Brain pericyte (primary cell): ENCODE measurements around the gene OR10H5.
"Not testable (repeated sequence)": the region's sequence is repeated elsewhere in the genome, so short reads cannot be mapped to it uniquely, and the experiment has no call there.

Experiments
- DNase-seq: peaks from one replicate; pipeline ENCODE4 v3.0.0-alpha.2; 2012; ENCODE audit warnings: low read depth, low spot score

OR10H5 gene, protein sequence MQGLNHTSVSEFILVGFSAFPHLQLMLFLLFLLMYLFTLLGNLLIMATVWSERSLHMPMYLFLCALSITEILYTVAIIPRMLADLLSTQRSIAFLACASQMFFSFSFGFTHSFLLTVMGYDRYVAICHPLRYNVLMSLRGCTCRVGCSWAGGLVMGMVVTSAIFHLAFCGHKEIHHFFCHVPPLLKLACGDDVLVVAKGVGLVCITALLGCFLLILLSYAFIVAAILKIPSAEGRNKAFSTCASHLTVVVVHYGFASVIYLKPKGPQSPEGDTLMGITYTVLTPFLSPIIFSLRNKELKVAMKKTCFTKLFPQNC

DNA sequence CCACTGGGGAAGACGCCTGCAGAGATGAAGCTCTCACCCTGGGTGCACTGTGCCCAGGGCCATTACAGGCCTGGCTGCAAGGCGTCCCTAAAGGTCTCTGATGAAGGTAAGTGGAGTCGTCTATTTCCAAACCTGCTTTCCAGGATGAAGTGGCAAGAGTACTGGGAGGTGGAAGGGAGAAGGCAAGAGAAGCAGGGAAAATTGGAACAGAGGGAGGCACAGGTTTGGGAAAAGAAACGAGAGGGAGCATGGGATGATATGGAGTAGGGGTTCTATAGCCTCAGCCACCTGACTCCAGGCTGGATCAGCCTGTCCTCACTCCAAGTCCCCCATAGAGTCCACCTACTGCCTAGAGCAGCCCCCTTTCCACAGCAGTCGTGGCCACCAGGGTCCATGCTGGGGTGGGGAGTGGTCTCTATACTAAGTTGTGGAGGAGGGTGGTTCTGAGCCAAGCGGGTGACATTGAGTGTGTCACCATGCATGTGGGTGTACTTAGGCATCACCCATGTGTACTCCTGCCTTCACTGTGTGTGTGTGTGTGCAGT lies at the start of gene OR10H5:
OR10H5 (plus strand) TSS at position 51 of the 545 bp plus-strand sequence. CDS start 6,388 bp downstream, outside the sequence.
- no peak for DNase-seq

- no peak for DNase-seq
Measured at GRCh38 chr19:15737722-15738121, 49.7 kb upstream of the OR10H5 start, which contains the start of gene OR10H3. TSS of gene OR10H3 (plus strand) at chr19:15737985. CDS start at chr19:15741393, 3,408 bp downstream.

DNA sequence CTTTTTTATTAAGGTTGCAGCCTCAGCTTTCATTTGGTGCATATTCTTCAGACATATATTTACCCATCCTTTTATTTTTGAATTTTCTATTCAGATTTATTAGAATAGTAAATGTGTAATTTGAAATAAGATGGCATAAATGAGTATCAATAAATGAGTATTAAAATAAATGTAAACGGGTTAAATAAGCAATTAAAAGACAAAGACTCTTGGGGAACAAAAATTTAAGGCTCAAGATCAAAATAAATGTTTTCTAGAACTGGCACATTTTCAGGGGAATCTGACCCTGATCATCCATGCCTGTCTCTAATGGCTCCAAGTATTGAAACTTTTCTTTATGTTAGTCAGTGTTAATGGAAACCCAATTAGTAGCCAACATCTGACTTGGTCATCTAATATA lies 46.7 kb upstream of the OR10H5 start:
- no peak for DNase-seq

DNA sequence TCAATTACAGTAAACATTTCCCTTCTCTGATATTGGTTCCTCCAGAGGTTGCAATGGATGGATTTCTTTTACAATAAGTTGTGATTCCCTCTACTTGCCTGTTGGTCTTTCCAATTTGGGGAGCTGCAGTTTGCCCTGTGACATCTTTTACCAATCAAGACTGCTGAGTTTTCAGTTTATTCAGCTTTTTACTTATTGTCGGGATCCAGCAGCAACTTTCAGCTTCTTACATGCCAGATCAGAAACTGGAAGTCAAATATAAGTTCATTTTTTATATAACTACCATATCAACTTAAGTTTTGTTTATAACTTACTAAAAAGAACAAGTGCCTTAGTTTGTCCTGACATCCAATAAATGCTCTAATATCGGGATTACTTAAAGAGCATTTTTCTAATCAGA lies 39.2 kb upstream of the OR10H5 start:
- no peak for DNase-seq

DNA sequence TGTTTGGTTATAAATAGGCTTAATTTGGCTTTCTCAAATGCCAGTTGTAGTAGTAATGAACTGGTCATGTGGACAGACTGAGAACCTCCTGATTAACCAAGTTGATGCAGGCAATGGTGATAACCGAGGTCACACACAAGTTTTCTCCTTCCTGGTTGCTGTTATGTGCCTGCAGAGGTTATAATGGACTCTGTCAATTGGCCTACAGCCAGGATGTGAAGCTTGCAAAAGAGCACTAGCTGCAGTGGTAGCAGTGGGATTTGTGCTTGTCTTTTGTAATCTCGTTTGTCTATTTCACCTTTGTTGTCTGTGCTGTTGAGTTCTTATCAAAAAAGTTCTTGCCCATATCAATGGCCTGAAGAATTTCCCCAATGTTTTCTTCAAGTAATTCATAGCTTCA lies 29.1 kb upstream of the OR10H5 start:
- no peak for DNase-seq

DNA sequence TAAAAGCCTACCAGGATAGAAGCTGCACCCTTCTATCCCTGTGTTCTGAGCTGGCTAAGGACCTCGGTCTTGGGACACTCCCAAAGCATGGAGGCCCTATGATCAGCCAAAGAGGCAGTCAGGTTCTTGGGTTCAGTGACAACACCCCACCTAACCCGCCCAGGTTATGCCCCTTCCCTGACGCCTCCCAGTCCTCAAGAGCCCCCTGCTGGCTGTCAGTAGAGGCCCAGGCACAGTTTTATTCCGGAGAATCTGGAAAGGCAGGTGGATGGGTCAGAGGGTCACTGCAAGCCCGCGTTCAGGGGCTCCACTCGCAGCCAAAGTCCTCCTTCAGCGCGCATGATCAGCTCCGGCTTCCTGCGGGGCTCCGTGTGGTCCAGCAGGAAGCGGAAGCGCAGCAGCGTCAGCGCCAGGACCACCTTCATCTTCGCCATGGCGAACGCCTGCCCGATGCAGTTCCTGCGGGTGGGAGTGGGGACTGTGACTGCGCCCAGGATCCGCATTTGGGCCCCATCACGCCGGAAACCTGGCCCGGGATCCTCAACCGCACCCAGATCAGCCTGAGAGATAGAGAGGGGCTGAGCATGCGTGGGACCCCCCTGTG lies 27.4 kb upstream of the OR10H5 start:
- no peak for DNase-seq

DNA sequence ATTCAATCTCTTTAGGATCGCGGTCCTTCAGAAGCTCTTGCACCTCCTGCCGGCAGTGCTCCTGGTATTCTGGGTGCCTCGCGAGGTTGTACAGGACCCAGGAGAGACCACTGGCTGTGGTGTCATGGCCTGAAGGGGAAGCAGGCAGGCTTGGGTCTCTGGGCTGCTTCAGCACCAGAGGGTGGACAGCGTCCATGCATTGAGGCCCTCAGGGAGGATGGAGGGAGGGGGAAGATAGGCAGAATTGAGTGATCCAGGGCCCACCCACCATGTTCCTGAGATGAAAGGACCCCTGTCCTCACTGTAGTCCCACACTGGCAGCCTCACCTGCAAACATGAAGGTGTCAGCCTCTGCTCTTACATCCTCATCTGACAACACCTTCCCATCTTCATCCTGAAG lies 17.9 kb upstream of the OR10H5 start:
- DNase-seq: no peak

DNA sequence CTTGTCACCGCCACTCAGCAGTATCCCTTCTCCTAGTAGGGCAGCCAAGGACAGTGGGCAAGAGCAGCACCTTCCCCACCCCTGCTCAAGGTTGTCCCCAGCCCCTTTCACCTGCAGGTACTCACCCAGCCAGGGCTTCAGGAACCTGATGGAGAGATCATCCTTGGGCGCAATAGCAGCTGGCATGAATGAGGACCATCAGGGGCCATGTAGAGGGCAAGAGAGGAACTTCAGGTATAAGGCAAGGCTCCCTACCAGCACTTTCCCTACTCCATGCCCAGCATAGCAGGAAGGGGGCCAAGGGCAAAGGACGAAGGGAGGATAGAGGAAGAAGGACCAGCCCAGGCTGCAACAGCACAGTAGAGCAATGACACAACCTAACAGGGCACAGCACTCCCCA lies 13.3 kb upstream of the OR10H5 start:
- DNase-seq: not testable (repeated sequence)

DNA sequence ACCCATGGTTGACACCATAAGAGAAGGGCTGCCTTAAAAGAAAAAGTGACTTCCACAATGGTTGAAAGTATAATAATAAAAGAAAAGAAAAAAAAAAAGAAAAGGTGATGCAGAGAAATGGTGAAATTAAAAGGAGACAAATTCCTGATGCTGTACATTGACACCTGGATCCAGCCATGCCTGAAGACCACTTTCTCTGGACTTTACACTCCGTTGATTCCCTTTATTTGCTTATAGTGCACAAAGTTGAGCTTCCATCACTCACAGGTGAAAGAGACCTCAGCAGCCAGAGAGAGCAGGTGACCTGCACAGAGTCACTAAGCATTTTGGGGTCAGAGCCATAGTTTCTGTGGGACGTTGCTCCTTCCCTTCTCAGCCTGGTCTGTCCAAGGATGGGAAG lies 12.2 kb upstream of the OR10H5 start:
- DNase-seq: no peak

GRCh38 chr19:15776264-15776663 lies 11.2 kb upstream of the OR10H5 start:
- DNase-seq: no peak

GRCh38 chr19:15776991-15777970 lies 10.2 kb upstream of the OR10H5 start:
- DNase-seq: no peak

- no peak for DNase-seq
Measured at GRCh38 chr19:15779756-15780476, 7.5 kb upstream of the OR10H5 start.

- no peak for DNase-seq
Measured at GRCh38 chr19:15780610-15781418, 6.6 kb upstream of the OR10H5 start.

DNA sequence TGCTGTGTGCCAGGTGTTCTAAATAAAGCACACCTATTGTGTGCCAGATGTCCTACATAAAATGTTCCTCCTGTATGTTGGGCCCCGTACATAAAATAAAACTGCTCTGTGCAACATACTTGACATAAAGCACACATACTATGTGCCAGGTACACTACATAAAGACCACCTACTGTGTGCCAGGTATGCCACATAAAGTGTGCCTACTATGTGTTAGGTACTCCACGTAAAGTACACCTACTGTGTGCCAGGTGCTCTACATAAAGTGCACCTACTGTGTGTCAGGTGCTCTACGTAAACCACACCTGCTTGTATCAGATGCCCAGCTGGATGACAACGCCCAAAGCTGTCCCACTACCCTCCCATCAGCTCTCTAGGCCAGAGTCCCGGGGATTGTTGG lies 5.8 kb upstream of the OR10H5 start:
- DNase-seq: no peak

GRCh38 chr19:15782211-15782610 lies 5.2 kb upstream of the OR10H5 start:
- no peak for DNase-seq

DNA sequence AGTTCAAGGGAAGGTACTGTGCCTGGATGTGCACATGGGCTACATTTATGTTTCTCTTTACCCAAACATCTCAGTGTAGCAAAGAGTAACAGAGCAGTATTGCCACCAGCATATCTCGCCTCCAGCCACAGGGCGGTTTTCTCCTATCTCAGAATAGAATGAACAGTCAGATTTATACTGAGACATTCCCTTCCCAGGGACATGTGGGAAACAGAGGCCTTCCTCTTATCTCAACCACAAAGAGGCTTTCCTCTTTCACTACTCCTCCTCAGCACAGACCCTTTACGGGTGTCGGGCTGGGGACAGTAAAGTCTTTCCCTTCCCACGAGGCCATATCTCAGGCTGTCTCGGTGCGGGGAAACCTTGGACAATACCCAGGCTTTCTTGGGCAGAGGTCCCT lies 4.6 kb upstream of the OR10H5 start:
- not testable (repeated sequence) for DNase-seq

DNA sequence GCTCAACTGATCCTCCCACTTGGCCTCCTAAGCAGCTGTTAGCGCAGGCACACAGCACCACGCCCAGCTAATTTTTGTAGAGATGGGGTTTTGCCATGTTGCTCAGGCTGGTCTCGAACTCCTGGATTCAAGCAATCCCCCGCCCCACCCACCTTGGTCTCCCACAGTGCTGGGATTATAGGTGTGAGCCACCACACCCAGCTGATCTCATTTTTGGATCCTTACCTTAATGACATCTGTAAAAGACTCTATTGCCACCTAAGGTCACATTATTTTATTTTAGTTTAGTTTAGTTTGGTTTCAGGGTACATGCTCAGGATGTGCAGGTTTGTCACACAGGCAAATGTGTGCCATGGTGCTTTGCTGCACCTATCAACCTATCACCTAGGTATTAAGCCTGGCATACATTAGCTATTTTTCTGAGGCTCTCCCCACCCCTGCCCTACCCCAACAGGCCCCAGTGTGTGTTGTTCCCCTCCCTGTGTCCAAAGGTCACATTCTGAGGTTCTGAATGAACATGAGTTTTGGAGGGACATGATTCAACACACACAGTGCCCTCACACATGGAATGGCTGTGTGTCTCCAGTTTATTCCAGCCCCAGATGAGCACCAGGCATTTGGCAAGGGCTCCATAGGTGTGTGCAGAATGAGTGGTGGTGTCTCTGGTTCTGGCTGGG lies 1.3 kb downstream of the OR10H5 start:
- DNase-seq: no peak

GRCh38 chr19:15790096-15790495 lies 2.6 kb downstream of the OR10H5 start:
- DNase-seq: no peak

- not testable (repeated sequence) for DNase-seq
Measured at GRCh38 chr19:15794279-15794678, 6.8 kb downstream of the OR10H5 start.

- no peak for DNase-seq
Measured at GRCh38 chr19:15810335-15810734, 22.9 kb downstream of the OR10H5 start.
